PC-9 (cell line): Measurements from ENCODE around the gene SLC9A9. TPM values are rescaled to one million over a fixed set of nuclear protein-coding genes. Genes with fewer than 3 reads are reported as not detected.

Source experiments
- BruUV-seq: library from RNA; stranded (reverse); fragments of 400-500 nt; replicated peaks from 2 replicates; lab custom pipeline; 2021; lab: Mats Ljungman, UMichigan
- CTCF ChIA-PET: fragments of 300-600 bp; sonication (Branson Sonifier 250); formaldehyde crosslinking; loops from one replicate; lab custom pipeline; 2022; ENCODE audit warnings: antibody characterized with exemption; lab: Charles Lee
- POLR2A ChIA-PET: fragments of 300-600 bp; sonication (Branson Sonifier 250); formaldehyde crosslinking; loops from one replicate; lab custom pipeline; 2022; ENCODE audit warnings: antibody characterized with exemption; ENCODE audit not compliant: unreplicated experiment; lab: Charles Lee
- DNase-seq, 2 experiments: peaks; one replicate each; pipeline versions ENCODE4 v3.0.0 to v3.0.0-alpha.2; 2015 to 2022; ENCODE audit warnings: mixed read lengths in 1 of 2
- H2AFZ ChIP-seq: fragments of 200-600 bp; sonication (generic); 2 replicates; pipeline ENCODE4 v1.8.1; 2017; ENCODE audit warnings: antibody characterized with exemption
- H3F3A ChIP-seq: fragments of 200-600 bp; sonication (generic); 2 replicates; pipeline ENCODE4 v1.8.1; 2017; ENCODE audit warnings: antibody characterized with exemption, mild to moderate bottlenecking, low read depth; ENCODE audit not compliant: insufficient read depth
- H3K27ac ChIP-seq: fragments of 200-600 bp; sonication (generic); 2 replicates; pipeline ENCODE4 v1.6.1; 2016; ENCODE audit warnings: mixed run types
- H3K27me3 ChIP-seq: fragments of 200-600 bp; sonication (generic); 2 replicates; pipeline ENCODE4 v1.6.1; 2016; ENCODE audit warnings: low read depth, mixed run types; ENCODE audit not compliant: insufficient read depth
- H3K36me3 ChIP-seq: fragments of 200-600 bp; sonication (generic); 2 replicates; pipeline ENCODE4 v1.6.1; 2016; ENCODE audit warnings: low read depth, mixed run types
- H3K4me1 ChIP-seq: fragments of 200-600 bp; sonication (generic); replicated peaks from 2 replicates; pipeline ENCODE4 v1.6.1; 2016; ENCODE audit warnings: mixed run types; ENCODE audit not compliant: insufficient read depth
- H3K4me2 ChIP-seq: fragments of 200-600 bp; sonication (generic); 2 replicates; pipeline ENCODE4 v1.6.1; 2017; ENCODE audit warnings: mixed run types
- H3K4me3 ChIP-seq: fragments of 200-600 bp; sonication (generic); 2 replicates; pipeline ENCODE4 v1.6.1; 2016; ENCODE audit warnings: mixed run types
- H3K79me2 ChIP-seq: fragments of 200-600 bp; sonication (generic); 2 replicates; pipeline ENCODE4 v1.6.1; 2017; ENCODE audit warnings: low read depth, mixed run types
- H3K9me2 ChIP-seq: fragments of 200-600 bp; sonication (generic); 2 replicates; pipeline ENCODE4 v1.8.1; 2017; ENCODE audit warnings: mild to moderate bottlenecking; ENCODE audit not compliant: insufficient read depth
- H3K9me3 ChIP-seq: fragments of 200-600 bp; sonication (generic); 2 replicates; pipeline ENCODE4 v1.8.1; 2016; ENCODE audit warnings: low read depth; ENCODE audit not compliant: insufficient read depth
- H4K20me1 ChIP-seq: fragments of 200-600 bp; sonication (generic); 2 replicates; pipeline ENCODE4 v1.8.1; 2017; ENCODE audit not compliant: insufficient read depth
- CTCF ChIP-seq: fragments of 200-600 bp; sonication (generic); conservative IDR thresholded peaks from 2 replicates; pipeline ENCODE4 v1.6.1; 2017; ENCODE audit warnings: mixed run types, antibody characterized with exemption, mild to moderate bottlenecking, moderate library complexity
- EZH2 ChIP-seq: fragments of 200-600 bp; sonication (generic); IDR thresholded peaks from 2 replicates; pipeline ENCODE4 v1.8.0; 2017; ENCODE audit warnings: antibody characterized with exemption, low read depth
- intact Hi-C: fragments of 100-400 bp; cut with micrococcal nuclease; formaldehyde crosslinking; loops from one replicate; pipeline ENCODE4 v1.10.0; 2022; ENCODE audit not compliant: unreplicated experiment
- total RNA-seq: library from RNA; stranded (reverse); gene quantifications from 2 replicates; pipeline ENCODE4 v1.2.3, GENCODE V29; 2021

The SLC9A9 gene
- total RNA-seq, 1 experiment from 2014 or later = 1.7 TPM

- Histone ChIP-seq H3K9me3 (no peaks in the 10 kb centered on the region), H3K4me3 (no peak overlapping the region), H3K27me3 (no peaks in the 10 kb centered on the region), H3K4me1 (no peaks in the 10 kb centered on the region), H3K4me2 (no peak overlapping the region), H3K9me2 (no peaks in the 10 kb centered on the region), H3K79me2 (no peaks in the 10 kb centered on the region), H2AFZ (no peak overlapping the region), H4K20me1 (no peaks in the 10 kb centered on the region), H3F3A (no peaks in the 10 kb centered on the region), H3K27ac (no peak overlapping the region), H3K36me3 (no peaks in the 10 kb centered on the region)
- BruUV-seq = no TSS peak
- intact Hi-C loops = no loop called here
- TF ChIP-seq CTCF (no peak), EZH2 (no peak)
- no peak for DNase-seq
- ChIA-PET CTCF (no interaction called here), POLR2A (no interaction called here)
Measured at GRCh38 chr3:143686638-143687197, 161.6 kb downstream of the SLC9A9 start.

DNA sequence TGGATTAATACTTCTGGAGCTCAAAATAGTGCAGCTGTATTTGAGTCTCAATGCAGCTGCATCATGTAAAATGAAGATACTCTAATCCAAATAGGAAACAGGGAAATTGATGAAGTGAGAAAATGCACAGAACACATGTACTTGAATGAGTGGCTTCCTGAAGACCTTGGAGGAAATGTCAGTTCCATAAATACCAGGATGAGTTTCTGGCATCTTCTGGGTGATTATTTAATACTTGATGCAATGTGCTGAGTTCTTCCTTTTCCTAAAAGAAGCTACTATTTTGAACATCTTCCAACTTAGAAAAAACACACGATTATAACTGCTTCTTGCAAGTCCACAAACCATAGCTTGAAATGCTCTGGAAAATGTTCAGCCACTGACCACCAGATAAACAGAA lies 162.8 kb downstream of the SLC9A9 start:
- ChIA-PET CTCF (no interaction called here), POLR2A (no interaction called here)
- Histone ChIP-seq H3K27ac (no peak overlapping the region), H4K20me1 (no peaks in the 10 kb centered on the region), H3K36me3 (no peaks in the 10 kb centered on the region), H3K9me2 (no peaks in the 10 kb centered on the region), H3K9me3 (no peaks in the 10 kb centered on the region), H3K4me1 (no peaks in the 10 kb centered on the region), H3K4me2 (no peak overlapping the region), H3F3A (no peaks in the 10 kb centered on the region), H2AFZ (no peak overlapping the region), H3K79me2 (no peaks in the 10 kb centered on the region), H3K27me3 (no peaks in the 10 kb centered on the region), H3K4me3 (no peak overlapping the region)
- TF ChIP-seq CTCF (no peak), EZH2 (no peak)
- BruUV-seq = no TSS peak
- intact Hi-C loops = no loop called here
- DNase-seq = no peak

- Histone ChIP-seq H3K9me2 (no peaks in the 10 kb centered on the region), H3K4me3 (no peak overlapping the region), H3K9me3 (no peaks in the 10 kb centered on the region), H4K20me1 (no peaks in the 10 kb centered on the region), H3K79me2 (no peaks in the 10 kb centered on the region), H3K36me3 (no peaks in the 10 kb centered on the region), H2AFZ (no peak overlapping the region), H3F3A (no peaks in the 10 kb centered on the region), H3K4me2 (no peak overlapping the region), H3K27ac (no peak overlapping the region), H3K27me3 (no peaks in the 10 kb centered on the region), H3K4me1 (no peaks in the 10 kb centered on the region)
- DNase-seq = no peak
- ChIA-PET POLR2A (no interaction called here), CTCF (no interaction called here)
- intact Hi-C loops = no loop called here
- BruUV-seq = no TSS peak
- no peak for TF ChIP-seq CTCF
- no peak for TF ChIP-seq EZH2
Measured at GRCh38 chr3:143677430-143677829, 170.8 kb downstream of the SLC9A9 start.
